Hepatocyte (in vitro differentiated cells): ENCODE results near the gene C14orf93. TPM values are rescaled to one million over a fixed set of nuclear protein-coding genes. Genes with fewer than 3 reads are reported as not detected.
A peak's percentile ranks its signal among the peaks of the same experiment; 100 is the strongest.

Experiments
- DNase-seq: peaks from one replicate; pipeline ENCODE4 v3.0.0-alpha.2; 2016; ENCODE audit warnings: low spot score
- H2AFZ ChIP-seq: fragments of 200-600 bp; sonication (generic); 2 replicates; pipeline ENCODE4 v1.6.0; 2016; ENCODE audit warnings: antibody characterized with exemption, mild to moderate bottlenecking
- H3K27ac ChIP-seq: fragments of 200-600 bp; sonication (generic); 2 replicates; pipeline ENCODE4 v1.5.1; 2016; ENCODE audit warnings: mild to moderate bottlenecking
- H3K27me3 ChIP-seq: fragments of 200-600 bp; sonication (generic); 2 replicates; pipeline ENCODE4 v1.6.1; 2016
- H3K36me3 ChIP-seq: fragments of 200-600 bp; sonication (generic); replicated peaks from 2 replicates; pipeline ENCODE4 v1.5.1; 2016; ENCODE audit warnings: low read depth; ENCODE audit not compliant: insufficient read depth
- H3K4me1 ChIP-seq: fragments of 200-600 bp; sonication (generic); 2 replicates; pipeline ENCODE4 v1.5.1; 2016; ENCODE audit warnings: mild to moderate bottlenecking, moderate library complexity; ENCODE audit not compliant: insufficient read depth
- H3K4me2 ChIP-seq: fragments of 200-600 bp; sonication (generic); 2 replicates; pipeline ENCODE4 v1.6.0; 2016
- H3K4me3 ChIP-seq: fragments of 200-600 bp; sonication (generic); 2 replicates; pipeline ENCODE4 v1.5.1; 2016; ENCODE audit warnings: mild to moderate bottlenecking
- H3K79me2 ChIP-seq: fragments of 200-600 bp; sonication (generic); 2 replicates; pipeline ENCODE4 v1.6.0; 2017; ENCODE audit warnings: mild to moderate bottlenecking
- H3K9me2 ChIP-seq: fragments of 200-600 bp; sonication (generic); replicated peaks from 2 replicates; pipeline ENCODE4 v1.6.0; 2017; ENCODE audit warnings: mild to moderate bottlenecking; ENCODE audit not compliant: insufficient read depth
- H3K9me3 ChIP-seq: fragments of 200-600 bp; sonication (generic); 2 replicates; pipeline ENCODE4 v1.5.1; 2016; ENCODE audit warnings: low read depth, mild to moderate bottlenecking
- H4K20me1 ChIP-seq: fragments of 200-600 bp; sonication (generic); 2 replicates; pipeline ENCODE4 v1.6.0; 2016; ENCODE audit warnings: mild to moderate bottlenecking; ENCODE audit not compliant: insufficient read depth, poor library complexity, severe bottlenecking
- EZH2 ChIP-seq: fragments of 200-600 bp; sonication (generic); IDR thresholded peaks from 2 replicates; pipeline ENCODE4 v1.6.1; 2016; ENCODE audit warnings: antibody characterized with exemption, mild to moderate bottlenecking, borderline replicate concordance
- EZH2phosphoT487 ChIP-seq: fragments of 200-600 bp; sonication (generic); IDR thresholded peaks from one replicate; pipeline ENCODE4 v1.6.1; 2018; ENCODE audit warnings: antibody characterized with exemption, mild to moderate bottlenecking, low read depth, moderate library complexity; ENCODE audit not compliant: unreplicated experiment, severe bottlenecking
- WGBS: methylation state at CpG from one replicate; pipeline ENCODE4 v1.1.6; 2016; ENCODE audit warnings: low lambda C conversion rate; ENCODE audit errors: missing lambda C conversion rate; 5-methylcytosine and 5-hydroxymethylcytosine counted together
- polyA plus RNA-seq: library from polyadenylated mRNA; unstranded; fragments of >200 nt; fragmentation: Nextera tagmentation; extraction: Ambion mirVana; gene quantifications from 2 replicates; pipeline ENCODE4 v1.2.1, GENCODE V29; 2016
- total RNA-seq: library from RNA; depleted of rRNA; stranded (reverse); fragments of >200 nt; gene quantifications from 2 replicates; pipeline ENCODE4 v1.2.3, GENCODE V29; 2014
- TF ChIP-seq, protein P1 (sequence below): fragments of 200-600 bp; sonication (generic); IDR thresholded peaks from 2 replicates; pipeline ENCODE4 v1.5.1; 2016; ENCODE audit warnings: antibody characterized with exemption, mild to moderate bottlenecking; ENCODE audit not compliant: poor library complexity

Gene C14orf93
- total and polyA plus RNA-seq, 2 experiments from 2014 or later = 6.5 to 8.8 TPM

DNA sequence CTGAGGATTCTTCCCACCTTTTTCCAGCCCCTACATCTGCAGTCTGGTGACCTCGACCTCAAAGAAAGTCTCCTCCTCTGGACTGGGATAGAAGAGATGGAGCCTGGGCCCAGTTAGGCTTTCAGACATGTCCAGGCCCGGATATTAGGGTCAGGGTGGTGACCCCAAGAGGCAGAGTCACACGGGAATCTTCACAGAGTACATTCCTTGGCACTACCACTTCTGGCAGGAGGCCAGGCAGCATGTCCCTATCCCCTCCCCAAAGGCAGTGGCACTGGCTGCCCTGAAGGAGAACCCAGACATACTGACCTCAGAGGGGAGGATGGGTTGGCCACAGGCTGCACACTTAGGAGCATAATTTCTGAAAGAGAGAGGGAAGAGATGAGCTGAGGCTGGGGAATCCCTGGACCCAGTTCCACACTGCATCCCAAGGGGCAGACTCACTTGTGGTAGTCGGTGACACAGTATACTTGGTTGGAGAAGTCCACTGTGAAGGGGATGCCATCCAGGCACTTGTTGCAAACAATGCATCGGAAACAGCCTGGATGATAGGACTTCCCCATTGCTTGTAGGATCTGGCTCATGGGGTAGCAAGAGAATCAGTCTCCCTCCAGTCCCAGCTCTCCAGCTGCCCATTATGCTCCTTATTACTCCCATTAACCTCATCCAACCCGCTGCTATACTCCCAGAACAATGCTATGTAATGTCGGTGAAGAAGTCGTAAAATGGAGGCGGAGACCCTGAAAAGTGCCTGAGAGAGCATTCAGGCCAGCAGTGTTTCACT is 35.2 kb downstream of the C14orf93 start:
- Histone ChIP-seq H3K4me1 (peaks cover 38% of the 10 kb centered on the region), H3K36me3 (no peaks in the 10 kb centered on the region), H3K9me3 (no peaks in the 10 kb centered on the region), H3K4me3 (no peak overlapping the region), H3K9me2 (no peaks in the 10 kb centered on the region), H3K27ac (peak overlapping the region; percentile 18), H2AFZ (no peak overlapping the region), H3K4me2 (peak overlapping the region; percentile 88), H3K79me2 (peaks cover 43% of the 10 kb centered on the region), H4K20me1 (no peaks in the 10 kb centered on the region), H3K27me3 (no peaks in the 10 kb centered on the region)
- no peak for TF ChIP-seq EZH2phosphoT487
- TF ChIP-seq, protein P1, sequence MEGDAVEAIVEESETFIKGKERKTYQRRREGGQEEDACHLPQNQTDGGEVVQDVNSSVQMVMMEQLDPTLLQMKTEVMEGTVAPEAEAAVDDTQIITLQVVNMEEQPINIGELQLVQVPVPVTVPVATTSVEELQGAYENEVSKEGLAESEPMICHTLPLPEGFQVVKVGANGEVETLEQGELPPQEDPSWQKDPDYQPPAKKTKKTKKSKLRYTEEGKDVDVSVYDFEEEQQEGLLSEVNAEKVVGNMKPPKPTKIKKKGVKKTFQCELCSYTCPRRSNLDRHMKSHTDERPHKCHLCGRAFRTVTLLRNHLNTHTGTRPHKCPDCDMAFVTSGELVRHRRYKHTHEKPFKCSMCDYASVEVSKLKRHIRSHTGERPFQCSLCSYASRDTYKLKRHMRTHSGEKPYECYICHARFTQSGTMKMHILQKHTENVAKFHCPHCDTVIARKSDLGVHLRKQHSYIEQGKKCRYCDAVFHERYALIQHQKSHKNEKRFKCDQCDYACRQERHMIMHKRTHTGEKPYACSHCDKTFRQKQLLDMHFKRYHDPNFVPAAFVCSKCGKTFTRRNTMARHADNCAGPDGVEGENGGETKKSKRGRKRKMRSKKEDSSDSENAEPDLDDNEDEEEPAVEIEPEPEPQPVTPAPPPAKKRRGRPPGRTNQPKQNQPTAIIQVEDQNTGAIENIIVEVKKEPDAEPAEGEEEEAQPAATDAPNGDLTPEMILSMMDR = no peak
- no peak for TF ChIP-seq EZH2
- no peak for DNase-seq
- whole genome bisulfite sequencing = 74% methylated on average over 9 of the region's 9 CpGs

GRCh38 chr14:22973217-22974032 is 36.5 kb downstream of the C14orf93 start:
- Histone ChIP-seq H3K9me3 (no peaks in the 10 kb centered on the region), H3K27ac (peak overlapping the region; percentile 18)

GRCh38 chr14:22972313-22972930 is 37.5 kb downstream of the C14orf93 start:
- H3K4me1 ChIP-seq = peaks cover 17% of the 10 kb centered on the region
- TF ChIP-seq, protein P1 = no peak
- TF ChIP-seq EZH2phosphoT487 = no peak
- no peak for TF ChIP-seq EZH2

More at GRCh38 chr14:22973217-22974032, 36.5 kb downstream of the C14orf93 start:
- Histone ChIP-seq H3K4me2 (peak overlapping the region; percentile 88), H3K4me1 (peaks cover 25% of the 10 kb centered on the region), H3K79me2 (peaks cover 31% of the 10 kb centered on the region), H3K27me3 (no peaks in the 10 kb centered on the region), H3K36me3 (no peaks in the 10 kb centered on the region), H2AFZ (no peak overlapping the region), H3K4me3 (no peak overlapping the region), H4K20me1 (no peaks in the 10 kb centered on the region), H3K9me2 (no peaks in the 10 kb centered on the region)
- TF ChIP-seq EZH2phosphoT487 = no peak
- TF ChIP-seq, protein P1 = peak; percentile 74
- DNase-seq = peak; percentile 74
- WGBS = 93% methylated on average over 6 of the region's 6 CpGs

More at GRCh38 chr14:22972313-22972930, 37.5 kb downstream of the C14orf93 start:
- H3K27ac ChIP-seq = no peak overlapping the region
- no peaks in the 10 kb centered on the region for H3K9me2 ChIP-seq
- H4K20me1 ChIP-seq = no peaks in the 10 kb centered on the region
- 93% methylated on average over 2 of the region's 2 CpGs for WGBS
- H3K36me3 ChIP-seq = no peaks in the 10 kb centered on the region
- H3K27me3 ChIP-seq = no peaks in the 10 kb centered on the region
- no peak for DNase-seq
- no peak overlapping the region for H3K4me2 ChIP-seq
- H3K79me2 ChIP-seq = peaks cover 27% of the 10 kb centered on the region
- H3K9me3 ChIP-seq = no peaks in the 10 kb centered on the region
- H3K4me3 ChIP-seq = no peak overlapping the region
- no peak overlapping the region for H2AFZ ChIP-seq
